Glomerular visceral epithelial cell (primary cell): ENCODE data around the gene TMTC3.

Source experiments
- DNase-seq: peaks from one replicate; pipeline ENCODE4 v3.0.0-alpha.2; 2016; ENCODE audit errors: extremely low spot score

The TMTC3 gene

DNA sequence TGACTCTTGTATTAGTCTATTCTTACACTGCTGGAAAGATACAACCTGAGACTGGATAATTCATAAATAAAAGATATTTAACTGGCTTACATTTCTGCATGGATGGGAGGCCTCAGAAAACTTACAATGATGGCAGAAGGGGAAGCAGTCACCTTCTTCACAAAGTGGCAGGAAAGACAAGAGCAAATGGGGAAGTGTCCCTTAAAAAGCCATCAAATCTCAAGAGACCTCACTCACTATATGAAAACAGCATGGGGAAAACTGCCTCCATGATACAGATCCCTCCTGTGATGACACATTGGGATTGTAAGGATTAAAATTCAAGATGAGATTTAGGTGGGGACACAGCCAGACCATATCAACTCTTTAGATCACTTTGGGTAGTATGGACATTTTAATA, 83.7 kb downstream of the TMTC3 start:
- no peak for DNase-seq

DNA sequence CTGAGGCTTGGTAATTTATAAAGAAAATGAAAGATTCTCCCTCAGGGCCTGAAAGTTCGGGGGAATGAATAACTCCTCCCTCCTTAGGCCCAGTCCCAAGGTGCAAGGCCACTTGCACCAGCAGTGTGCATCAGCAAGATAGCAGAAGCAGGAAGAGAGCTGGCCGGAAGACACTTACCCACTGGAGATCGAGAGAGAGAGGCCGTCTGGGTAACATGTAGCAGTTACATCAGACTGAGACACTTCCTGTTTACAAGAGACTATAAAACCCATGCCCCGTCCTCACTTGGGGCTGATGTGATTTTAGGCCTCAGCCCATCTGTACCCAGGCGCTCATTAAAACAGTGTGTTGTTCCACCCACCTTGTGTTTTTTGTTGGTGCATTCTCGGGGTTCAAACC, 85.2 kb downstream of the TMTC3 start:
- no peak for DNase-seq

DNA sequence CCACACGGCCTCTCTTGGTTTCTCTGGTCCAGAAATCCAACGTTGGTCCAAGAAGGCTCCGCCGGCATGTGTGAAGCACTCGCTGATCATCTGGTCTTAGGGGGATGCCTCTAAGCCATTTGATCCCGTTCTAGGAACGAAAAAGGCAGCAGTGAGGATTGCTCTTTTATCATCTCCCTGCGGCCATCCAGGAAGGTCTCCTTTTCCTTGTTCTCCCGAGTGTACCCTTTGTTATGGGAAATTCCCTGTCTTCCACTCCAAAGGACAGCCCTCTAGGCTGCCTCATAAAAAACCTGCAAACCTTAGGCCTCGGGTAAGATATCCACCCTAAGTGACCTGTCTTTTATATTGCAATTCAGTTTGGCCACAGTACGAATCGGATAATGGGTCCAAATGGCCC, 85.8 kb downstream of the TMTC3 start:
- no peak for DNase-seq

DNA sequence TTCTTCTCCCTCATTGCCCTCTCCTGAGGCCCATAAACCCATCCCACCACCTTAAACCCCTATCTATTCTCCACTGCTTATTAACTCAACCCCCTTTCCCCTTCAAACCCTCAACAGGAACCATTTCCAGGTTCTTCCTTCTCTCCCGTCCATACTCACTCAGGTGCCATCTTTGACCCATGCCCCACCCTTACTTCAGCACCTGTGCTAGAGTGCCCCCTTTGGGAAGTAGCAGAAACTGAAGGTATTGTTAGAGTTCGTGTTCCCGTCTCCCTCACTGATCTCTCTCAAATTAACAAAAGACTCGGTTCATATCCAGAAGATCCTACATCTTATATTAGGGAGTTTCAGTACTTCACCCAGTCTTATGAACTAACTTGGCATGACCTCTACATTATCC, 86.6 kb downstream of the TMTC3 start:
- no peak for DNase-seq

DNA sequence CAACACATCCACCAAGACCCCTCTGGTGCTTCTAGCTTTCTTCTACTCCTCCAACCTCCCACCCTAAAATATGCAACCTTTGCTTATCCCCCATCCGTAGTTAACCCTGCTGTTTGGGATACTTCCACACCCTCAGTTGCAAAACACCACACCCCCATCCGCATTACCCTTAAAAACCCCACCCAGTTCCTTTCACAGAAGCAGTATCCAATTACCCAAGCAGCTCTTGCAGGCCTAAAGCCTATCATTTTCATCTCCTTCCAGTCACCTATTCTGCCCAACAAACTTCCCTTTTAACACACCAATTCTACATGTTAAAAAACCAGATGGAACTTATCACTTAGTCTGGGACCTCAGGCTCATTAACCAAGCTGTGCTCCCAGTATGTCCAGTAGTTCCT, 88.2 kb downstream of the TMTC3 start:
- no peak for DNase-seq

GRCh38 chr12:88235183-88235833, 93.2 kb downstream of the TMTC3 start:
- no peak for DNase-seq

DNA sequence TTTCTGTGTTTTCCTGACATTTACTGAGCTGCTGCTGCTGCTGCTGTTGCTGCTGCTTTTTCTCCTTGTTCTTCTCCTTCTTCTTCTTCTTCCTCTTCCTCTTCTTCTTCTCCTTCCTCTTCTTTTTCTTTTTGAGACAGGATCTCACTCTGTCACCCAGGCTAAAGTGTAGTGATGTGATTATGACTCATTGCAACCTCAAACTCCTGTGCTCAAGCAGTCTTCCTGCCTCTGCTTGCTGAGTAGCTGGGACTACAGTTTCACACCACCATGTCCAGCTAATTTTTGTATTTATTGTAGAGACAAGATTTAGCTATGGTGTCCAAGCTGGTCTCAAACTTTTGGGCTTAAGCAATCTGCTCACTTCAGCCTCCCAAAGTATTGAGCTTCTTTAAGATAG, 95.8 kb downstream of the TMTC3 start:
- DNase-seq, result peak; percentile 61

- no peak for DNase-seq
Observed at GRCh38 chr12:88238406-88238805, 96.3 kb downstream of the TMTC3 start.

GRCh38 chr12:88241862-88242570, 99.9 kb downstream of the TMTC3 start:
- DNase-seq, result peak; percentile 88

GRCh38 chr12:88242571-88242925, 100.4 kb downstream of the TMTC3 start:
- peak; percentile 40 for DNase-seq

DNA sequence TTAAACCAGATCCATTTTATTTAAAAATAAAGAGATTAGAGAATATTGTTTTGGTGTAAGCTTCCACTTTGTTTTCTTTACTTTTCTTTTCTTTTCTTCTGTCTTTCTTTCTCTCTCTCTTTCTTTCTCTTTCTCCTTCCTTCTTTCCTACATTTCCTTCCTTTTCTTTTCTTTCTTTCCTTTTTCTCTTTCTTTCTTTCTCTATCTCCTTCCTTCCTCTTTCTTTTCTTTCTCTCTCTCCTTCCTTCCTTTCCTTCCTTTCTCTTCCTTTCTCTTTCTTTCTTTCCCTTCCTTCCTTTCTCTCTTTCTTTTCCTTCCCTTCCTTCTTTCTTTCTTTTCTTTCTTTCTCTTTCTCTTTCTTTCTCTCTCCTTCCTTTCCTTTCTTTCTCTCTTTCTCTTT, 100.8 kb downstream of the TMTC3 start:
- DNase-seq, result no peak

- DNase-seq, result no peak
Observed at GRCh38 chr12:88243982-88244381, 101.9 kb downstream of the TMTC3 start.

DNA sequence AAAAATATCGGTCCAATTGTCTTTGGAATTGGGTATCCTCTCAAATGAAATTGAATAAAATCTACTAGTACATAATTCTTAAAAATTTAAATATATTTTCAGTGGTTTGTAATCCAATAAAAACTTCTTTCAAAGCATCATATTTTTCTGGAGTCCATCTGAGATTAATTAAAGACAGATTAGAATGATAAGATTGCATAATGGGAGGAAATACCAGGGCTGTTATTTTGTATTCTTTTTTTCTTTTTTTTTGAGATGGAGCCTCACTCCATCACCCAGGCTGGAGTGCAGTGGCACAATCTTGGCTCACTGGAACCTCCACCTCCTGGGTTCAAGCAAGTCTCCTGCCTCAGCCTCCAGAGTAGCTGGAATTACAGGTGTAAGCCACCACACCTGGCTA, 103.8 kb downstream of the TMTC3 start:
- no peak for DNase-seq

DNA sequence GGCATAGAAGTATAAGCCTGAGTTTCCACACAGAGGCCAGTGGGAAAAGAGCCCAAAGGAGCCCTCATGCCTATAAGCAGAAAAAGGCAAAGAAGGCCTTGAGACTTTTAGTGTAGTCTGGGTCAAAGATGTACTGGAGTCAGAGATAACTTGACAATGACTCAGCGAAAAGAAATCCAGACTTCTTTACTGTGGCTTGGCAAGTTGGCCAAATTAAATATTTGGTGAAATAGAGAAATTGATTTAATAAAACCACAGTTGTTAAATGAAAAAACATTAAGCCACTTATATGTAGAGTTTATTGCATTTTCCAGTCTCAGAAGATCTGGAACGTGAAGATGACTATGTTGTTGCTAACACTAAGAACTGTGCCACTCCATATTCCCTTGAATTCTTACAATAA, 105.1 kb downstream of the TMTC3 start:
- peak; percentile 82 for DNase-seq

DNA sequence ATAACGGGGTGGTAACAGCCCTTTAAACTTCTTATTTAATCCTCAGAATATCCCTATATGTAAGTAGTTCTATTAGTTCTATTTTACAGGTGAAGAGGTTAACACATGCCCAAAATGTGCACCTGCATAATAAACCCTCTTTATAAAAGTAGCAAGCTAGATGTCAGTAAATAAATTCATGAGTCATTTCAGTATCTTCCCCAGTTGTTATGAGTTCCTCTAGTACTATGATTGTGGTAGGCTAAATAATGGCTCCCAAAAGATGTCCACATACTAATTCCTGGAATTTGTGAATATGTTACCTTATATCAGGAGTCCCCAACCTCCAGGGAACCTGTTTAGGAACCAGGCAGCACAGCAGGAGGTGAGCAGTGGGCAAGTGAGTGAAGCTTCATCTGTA, 106.5 kb downstream of the TMTC3 start:
- no peak for DNase-seq
